HG03139 (cell line): Measurements from ENCODE around the gene MT1G.
"Not testable (repeated sequence)": the region's sequence is repeated elsewhere in the genome, so short reads cannot be mapped to it uniquely, and the experiment has no call there.

Experiments
- ATAC-seq: cut with Tn5 transposase; IDR thresholded peaks from one replicate; pipeline ENCODE4 v1.9.1; 2021; ENCODE audit not compliant: unreplicated experiment

Gene MT1G

DNA sequence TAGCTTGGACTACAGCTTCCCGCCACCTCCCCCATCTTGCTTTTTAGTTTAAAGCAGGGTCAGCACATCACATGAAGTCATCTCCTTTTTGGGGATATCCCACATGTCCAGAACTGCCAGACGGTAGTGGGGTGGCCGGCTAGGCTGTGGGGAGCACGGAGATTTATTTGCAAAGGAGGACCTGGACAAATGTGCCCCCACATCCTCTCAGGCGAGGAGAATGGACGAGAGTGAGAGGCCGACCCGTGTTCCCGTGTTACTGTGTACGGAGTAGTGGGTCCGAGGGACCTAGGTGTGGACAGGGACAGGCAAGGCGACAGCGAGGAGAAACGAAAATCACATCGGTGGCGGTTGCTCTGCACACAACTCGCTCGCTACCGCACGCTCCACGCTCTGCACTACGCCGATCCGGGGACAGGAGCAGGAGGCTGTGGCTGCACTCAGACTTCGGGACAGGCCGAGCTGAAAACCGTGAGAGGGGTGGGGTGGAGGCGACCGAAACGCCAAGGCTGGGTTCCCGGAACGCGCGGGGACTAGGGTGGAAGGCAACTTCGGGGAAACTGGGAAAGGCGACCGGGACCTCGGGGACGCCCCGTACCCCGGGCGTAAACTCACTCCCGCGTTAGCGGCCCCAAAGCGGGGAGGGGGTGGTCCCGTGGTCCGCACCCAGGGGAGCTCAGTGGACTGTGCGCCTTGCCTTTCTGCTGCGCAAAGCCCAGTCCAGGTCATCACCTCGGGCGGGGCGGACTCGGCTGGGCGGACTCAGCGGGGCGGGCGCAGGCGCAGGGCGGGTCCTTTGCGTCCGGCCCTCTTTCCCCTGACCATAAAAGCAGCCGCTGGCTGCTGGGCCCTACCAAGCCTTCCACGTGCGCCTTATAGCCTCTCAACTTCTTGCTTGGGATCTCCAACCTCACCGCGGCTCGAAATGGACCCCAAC is 29.8 kb downstream of the MT1G start, which contains the start of gene MT1A:
Gene MT1A (plus strand): TSS at position 853 of the 937 bp plus-strand sequence. CDS start 73 bp downstream, at position 926.
- ATAC-seq, result no peak

DNA sequence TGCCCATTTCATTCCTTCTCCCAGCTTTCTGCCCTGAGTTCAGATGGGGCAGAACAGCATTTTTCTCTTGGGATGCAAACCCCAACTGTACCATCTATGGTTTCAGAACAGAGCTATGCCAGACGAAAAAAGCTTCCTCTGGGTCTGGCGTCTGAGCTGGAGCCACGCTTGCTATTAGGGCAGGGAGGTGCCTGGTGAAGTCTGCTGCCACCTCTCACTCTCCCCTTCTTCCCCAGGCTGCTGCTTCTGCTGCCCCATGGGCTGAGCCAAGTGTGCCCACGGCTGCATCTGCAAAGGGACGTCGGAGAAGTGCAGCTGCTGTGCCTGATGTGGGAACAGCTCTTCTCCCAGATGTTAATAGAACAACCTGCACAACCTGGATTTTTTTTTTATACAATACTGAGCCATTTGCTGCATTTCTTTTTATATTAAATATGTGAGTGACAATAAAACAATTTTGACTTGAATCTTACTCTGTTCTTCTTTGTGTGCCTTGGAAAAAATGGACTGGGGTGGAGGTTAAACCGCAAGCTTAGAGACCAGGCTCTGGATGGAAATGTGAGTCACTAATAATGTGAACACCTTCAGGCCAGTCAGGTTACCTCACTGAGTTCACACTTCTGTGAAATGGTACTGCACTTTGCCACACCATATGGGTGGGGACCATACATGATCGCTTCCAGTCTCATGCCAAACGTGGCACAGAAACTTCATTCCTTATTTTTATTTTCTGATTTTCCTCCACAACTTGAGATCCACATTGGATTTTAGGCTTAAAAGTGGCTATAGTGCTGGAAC is 31.1 kb downstream of the MT1G start:
- ATAC-seq, result no peak

GRCh38 chr16:56635441-56635967 is 32.4 kb downstream of the MT1G start:
- no peak for ATAC-seq

DNA sequence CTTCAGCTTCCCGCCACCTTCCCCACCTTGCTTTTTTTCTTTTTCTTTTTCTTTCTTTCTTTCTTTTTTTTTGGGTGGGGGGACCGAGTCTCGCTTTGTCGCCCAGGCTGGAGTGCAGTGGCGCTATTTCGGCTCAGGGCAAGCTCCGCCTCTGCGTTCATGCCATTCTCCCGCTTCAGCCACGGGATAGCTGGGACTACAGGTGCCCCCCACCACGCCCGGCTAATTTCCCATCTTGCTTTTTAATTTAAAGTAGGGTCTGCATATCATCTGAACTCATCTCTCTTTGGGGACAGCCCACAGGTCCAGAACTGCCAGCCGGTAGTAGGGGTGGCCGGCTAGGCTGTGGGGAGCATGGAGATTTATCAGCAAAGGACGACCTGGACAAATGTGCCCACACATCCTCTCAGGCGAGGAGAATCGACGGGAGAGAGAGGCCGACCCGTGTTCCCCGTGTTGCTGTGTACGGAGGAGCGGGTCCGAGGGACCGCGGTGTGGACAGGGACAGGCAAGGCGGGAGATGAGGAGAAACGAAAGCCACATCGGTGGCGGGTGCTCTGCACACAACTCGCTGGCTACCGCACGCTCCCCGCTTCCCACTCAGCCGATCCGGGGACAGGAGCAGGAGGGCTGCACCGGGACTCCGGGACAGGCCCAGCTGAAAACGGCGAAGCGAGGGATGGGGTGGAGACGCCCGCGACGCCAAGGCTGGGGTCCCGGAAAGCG is 33.0 kb downstream of the MT1G start:
- no peak for ATAC-seq

- ATAC-seq, result no peak
These were observed 34.3 kb downstream of the MT1G start for GRCh38 chr16:56633535-56633934.

DNA sequence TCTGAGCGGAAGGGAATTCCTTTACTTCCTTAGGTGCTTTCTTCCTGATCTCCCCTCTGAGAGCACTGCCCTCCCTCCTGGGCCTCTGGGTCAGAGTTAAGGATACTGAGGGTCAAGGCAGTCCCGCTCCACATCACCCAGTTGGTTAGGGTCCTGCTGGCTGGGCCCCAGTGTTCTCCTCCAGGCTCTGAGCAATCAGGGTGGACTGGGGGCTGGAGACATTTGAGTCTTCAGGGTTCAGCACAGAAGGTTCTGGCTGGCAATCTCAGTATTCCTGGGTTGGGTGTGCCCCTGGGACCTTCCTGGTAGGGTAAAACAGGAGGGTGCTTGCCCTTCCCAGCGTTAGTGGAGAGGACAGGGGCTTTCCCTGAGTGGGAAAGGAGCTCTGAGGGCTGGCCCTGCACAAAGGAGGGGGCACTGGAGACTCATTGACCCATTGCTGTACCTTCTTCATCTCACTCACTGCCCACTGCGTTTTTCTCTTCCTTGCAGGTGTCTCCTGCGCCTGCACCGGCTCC is 35.0 kb downstream of the MT1G start:
- no peak for ATAC-seq

GRCh38 chr16:56632156-56632847 is 35.6 kb downstream of the MT1G start, which contains the start of gene MT1M:
TSS of gene MT1M (plus strand) at chr16:56632659. CDS start at chr16:56632732, 73 bp downstream.
- ATAC-seq, result no peak

GRCh38 chr16:56631832-56632155 is 36.1 kb downstream of the MT1G start:
- ATAC-seq, result no peak

GRCh38 chr16:56631197-56631596 is 36.7 kb downstream of the MT1G start:
- no peak for ATAC-seq

GRCh38 chr16:56630134-56630533 is 37.7 kb downstream of the MT1G start:
- ATAC-seq, result peak; percentile 60

GRCh38 chr16:56629531-56629930 is 38.3 kb downstream of the MT1G start:
- no peak for ATAC-seq

- no peak for ATAC-seq
These were observed 39.1 kb downstream of the MT1G start for GRCh38 chr16:56628486-56629350.

DNA sequence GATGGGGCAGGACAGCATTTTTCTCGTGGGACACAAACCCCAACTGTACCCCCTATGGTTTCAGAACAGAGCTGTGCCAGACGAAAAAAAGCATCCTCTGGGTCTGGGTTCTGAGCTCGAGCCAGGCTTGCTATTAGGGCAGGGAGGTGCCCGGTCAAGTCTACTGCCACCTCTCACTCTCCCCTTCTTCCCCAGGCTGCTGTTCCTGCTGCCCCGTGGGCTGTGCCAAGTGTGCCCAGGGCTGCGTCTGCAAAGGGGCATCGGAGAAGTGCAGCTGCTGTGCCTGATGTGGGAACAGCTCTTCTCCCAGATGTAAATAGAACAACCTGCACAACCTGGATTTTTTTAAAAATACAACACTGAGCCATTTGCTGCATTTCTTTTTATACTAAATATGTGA is 41.2 kb downstream of the MT1G start:
- no peak for ATAC-seq

DNA sequence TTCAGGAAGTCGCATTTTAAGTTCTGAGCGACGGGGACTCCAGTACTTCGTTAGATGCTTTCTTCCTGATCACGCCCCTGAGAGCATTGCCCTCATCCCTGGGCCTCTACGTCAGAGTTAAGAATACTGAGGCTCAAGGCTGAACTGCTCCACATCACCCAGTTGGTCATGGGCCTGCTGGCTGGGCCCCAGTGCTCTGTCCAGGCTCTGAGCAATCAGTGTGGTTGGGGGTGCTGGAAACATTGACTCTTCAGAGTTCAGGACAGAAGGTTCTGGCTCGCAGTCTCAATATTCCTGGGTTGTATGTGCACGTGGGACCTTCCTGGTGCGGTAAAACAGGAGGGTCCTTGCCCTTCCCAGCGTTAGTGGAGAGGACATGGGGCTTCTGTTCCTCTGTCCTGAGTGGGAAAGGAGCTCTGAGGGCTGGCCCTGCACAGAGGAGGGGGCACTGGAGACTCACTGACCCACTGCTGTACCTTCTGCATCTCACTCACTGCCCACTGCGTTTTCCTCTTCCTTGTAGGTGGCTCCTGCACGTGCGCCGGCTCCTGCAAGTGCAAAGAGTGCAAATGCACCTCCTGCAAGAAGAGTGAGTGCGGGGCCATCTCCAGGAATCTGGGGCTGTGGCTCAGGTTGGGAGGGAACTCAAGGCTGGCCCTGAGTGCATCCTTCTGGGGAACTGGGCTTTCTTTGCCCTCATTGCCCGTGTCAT is 41.8 kb downstream of the MT1G start:
- ATAC-seq, result no peak

- ATAC-seq, result no peak
These were observed 42.5 kb downstream of the MT1G start, which contains the start of gene MT1E for GRCh38 chr16:56625140-56625942. TSS of gene MT1E (plus strand) at chr16:56625781. CDS start at chr16:56625852, 71 bp downstream.

- ATAC-seq, result no peak
These were observed 44.2 kb downstream of the MT1G start for GRCh38 chr16:56623637-56624036.

DNA sequence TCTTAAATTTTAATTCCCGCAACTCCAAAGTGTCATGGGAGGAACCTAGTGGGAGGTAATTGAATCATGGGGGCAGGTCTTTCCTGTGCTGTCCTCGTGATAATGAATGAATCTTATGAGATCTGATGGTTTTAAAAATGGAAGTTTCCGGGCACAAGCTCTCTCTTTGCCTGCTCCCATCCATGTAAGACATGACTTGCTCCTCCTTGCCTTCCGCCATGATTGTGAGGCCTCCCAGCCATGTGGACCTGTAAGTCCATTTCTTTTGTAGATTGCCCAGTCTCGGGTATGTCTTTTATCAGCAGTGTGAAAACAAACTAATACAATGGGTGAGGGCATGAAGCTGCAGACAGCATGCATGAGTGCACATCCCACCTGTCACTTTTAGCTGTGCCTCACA is 44.7 kb downstream of the MT1G start:
- not testable (repeated sequence) for ATAC-seq
